B cell (primary cell): Measurements from ENCODE around the gene MTHFD1L.

ENCODE experiments used
- CTCF ChIP-seq: fragments of 200-600 bp; IDR thresholded peaks from one replicate; pipeline ENCODE4 v1.8.0; 2022; ENCODE audit warnings: antibody characterized with exemption, mild to moderate bottlenecking
- EZH2 ChIP-seq: IDR thresholded peaks from 2 replicates; pipeline ENCODE4 v1.6.1; 2012; ENCODE audit warnings: borderline replicate concordance, low read depth, mild to moderate bottlenecking, moderate library complexity, low read length; ENCODE audit not compliant: insufficient read depth, poor library complexity, severe bottlenecking

- TF ChIP-seq CTCF (no peak), EZH2 (no peak)
Observed at GRCh38 chr6:151071295-151071694, 205.8 kb downstream of the MTHFD1L start.
